ENCODE data around the gene RFT1.
A peak's percentile ranks its signal among the peaks of the same experiment; 100 is the strongest.

RFT1 gene

GRCh38 chr3:53150247-53151085, 20.2 kb upstream of the RFT1 start:
- no peaks in the 10 kb centered on the region for H3K36me3 ChIP-seq (ENCODE audit: control insufficient read depth in 5 of 5, insufficient read depth in 5 of 5, low read length in 5 of 5)
- H3K4me3 ChIP-seq (ENCODE audit: low read depth in 1 of 5, low read length in 5 of 5) = no peak overlapping the region
- H3K9ac ChIP-seq (ENCODE audit: low read length in 5 of 5) = no peak overlapping the region
- H3K27ac ChIP-seq (ENCODE audit: low read depth, low read length) = peak overlapping the region; percentile 55
- peaks cover 5 to 81% (median 67%) of the 10 kb centered on the region in 5 donors for H3K4me1 ChIP-seq (ENCODE audit: control insufficient read depth in 5 of 5, insufficient read depth in 5 of 5, low read length in 5 of 5)
- H3K27me3 ChIP-seq (ENCODE audit: control insufficient read depth in 5 of 5, insufficient read depth in 4 of 5, low read length in 5 of 5) = no peaks in the 10 kb centered on the region
- no peaks in the 10 kb centered on the region for H3K9me3 ChIP-seq (ENCODE audit: control insufficient read depth in 5 of 5, low read length in 5 of 5)

GRCh38 chr3:53149699-53150098, 19.5 kb upstream of the RFT1 start:
- peaks cover 5 to 73% (median 60%) of the 10 kb centered on the region in 5 donors for H3K4me1 ChIP-seq (ENCODE audit: control insufficient read depth in 5 of 5, insufficient read depth in 5 of 5, low read length in 5 of 5)
- H3K4me3 ChIP-seq (ENCODE audit: low read depth in 1 of 5, low read length in 5 of 5) = no peak overlapping the region
- H3K9me3 ChIP-seq (ENCODE audit: control insufficient read depth in 5 of 5, low read length in 5 of 5) = no peaks in the 10 kb centered on the region
- H3K27me3 ChIP-seq (ENCODE audit: control insufficient read depth in 5 of 5, insufficient read depth in 4 of 5, low read length in 5 of 5) = no peaks in the 10 kb centered on the region
- H3K9ac ChIP-seq (ENCODE audit: low read length in 5 of 5) = no peak overlapping the region
- peak overlapping the region; percentile 55 for H3K27ac ChIP-seq (ENCODE audit: low read depth, low read length)
- no peaks in the 10 kb centered on the region for H3K36me3 ChIP-seq (ENCODE audit: control insufficient read depth in 5 of 5, insufficient read depth in 5 of 5, low read length in 5 of 5)

- Histone ChIP-seq H3K4me3 (ENCODE audit: low read depth in 1 of 5, low read length in 5 of 5) (no peak overlapping the region), H3K9ac (ENCODE audit: low read length in 5 of 5) (no peak overlapping the region), H3K9me3 (ENCODE audit: control insufficient read depth in 5 of 5, low read length in 5 of 5) (no peaks in the 10 kb centered on the region), H3K4me1 (ENCODE audit: control insufficient read depth in 5 of 5, insufficient read depth in 5 of 5, low read length in 5 of 5) (peaks cover 5 to 68% (median 54%) of the 10 kb centered on the region in 5 donors), H3K27ac (ENCODE audit: low read depth, low read length) (no peak overlapping the region), H3K36me3 (ENCODE audit: control insufficient read depth in 5 of 5, insufficient read depth in 5 of 5, low read length in 5 of 5) (no peaks in the 10 kb centered on the region), H3K27me3 (ENCODE audit: control insufficient read depth in 5 of 5, insufficient read depth in 4 of 5, low read length in 5 of 5) (no peaks in the 10 kb centered on the region)
These were observed 18.9 kb upstream of the RFT1 start for GRCh38 chr3:53149006-53149690.

- Histone ChIP-seq H3K27me3 (ENCODE audit: control insufficient read depth in 5 of 5, insufficient read depth in 4 of 5, low read length in 5 of 5) (no peaks in the 10 kb centered on the region), H3K27ac (ENCODE audit: low read depth, low read length) (no peak overlapping the region), H3K4me3 (ENCODE audit: low read depth in 1 of 5, low read length in 5 of 5) (no peak overlapping the region), H3K36me3 (ENCODE audit: control insufficient read depth in 5 of 5, insufficient read depth in 5 of 5, low read length in 5 of 5) (no peaks in the 10 kb centered on the region), H3K4me1 (ENCODE audit: control insufficient read depth in 5 of 5, insufficient read depth in 5 of 5, low read length in 5 of 5) (peaks cover 2 to 56% (median 42%) of the 10 kb centered on the region in 5 donors), H3K9me3 (ENCODE audit: control insufficient read depth in 5 of 5, low read length in 5 of 5) (no peaks in the 10 kb centered on the region), H3K9ac (ENCODE audit: low read length in 5 of 5) (no peak overlapping the region)
These were observed 17.7 kb upstream of the RFT1 start for GRCh38 chr3:53147903-53148400.

- no peaks in the 10 kb centered on the region for H3K9me3 ChIP-seq (ENCODE audit: control insufficient read depth in 5 of 5, low read length in 5 of 5)
- peaks cover 2 to 53% (median 39%) of the 10 kb centered on the region in 5 donors for H3K4me1 ChIP-seq (ENCODE audit: control insufficient read depth in 5 of 5, insufficient read depth in 5 of 5, low read length in 5 of 5)
- no peak overlapping the region for H3K27ac ChIP-seq (ENCODE audit: low read depth, low read length)
- H3K36me3 ChIP-seq (ENCODE audit: control insufficient read depth in 5 of 5, insufficient read depth in 5 of 5, low read length in 5 of 5) = no peaks in the 10 kb centered on the region
- peak overlapping the region in 3 of 5 donors; percentile 21 to 28 (median 25) for H3K9ac ChIP-seq (ENCODE audit: low read length in 5 of 5)
- H3K27me3 ChIP-seq (ENCODE audit: control insufficient read depth in 5 of 5, insufficient read depth in 4 of 5, low read length in 5 of 5) = no peaks in the 10 kb centered on the region
- no peak overlapping the region for H3K4me3 ChIP-seq (ENCODE audit: low read depth in 1 of 5, low read length in 5 of 5)
These were observed 17.1 kb upstream of the RFT1 start for GRCh38 chr3:53147151-53147902.

GRCh38 chr3:53146319-53146891, 16.2 kb upstream of the RFT1 start:
- Histone ChIP-seq H3K4me1 (ENCODE audit: control insufficient read depth in 5 of 5, insufficient read depth in 5 of 5, low read length in 5 of 5) (peaks cover 2 to 53% (median 32%) of the 10 kb centered on the region in 5 donors), H3K27ac (ENCODE audit: low read depth, low read length) (no peak overlapping the region), H3K4me3 (ENCODE audit: low read depth in 1 of 5, low read length in 5 of 5) (no peak overlapping the region), H3K27me3 (ENCODE audit: control insufficient read depth in 5 of 5, insufficient read depth in 4 of 5, low read length in 5 of 5) (no peaks in the 10 kb centered on the region), H3K9ac (ENCODE audit: low read length in 5 of 5) (peak overlapping the region in 2 of 5 donors; percentile 21 to 25), H3K36me3 (ENCODE audit: control insufficient read depth in 5 of 5, insufficient read depth in 5 of 5, low read length in 5 of 5) (no peaks in the 10 kb centered on the region), H3K9me3 (ENCODE audit: control insufficient read depth in 5 of 5, low read length in 5 of 5) (no peaks in the 10 kb centered on the region)

GRCh38 chr3:53145713-53146080, 15.5 kb upstream of the RFT1 start:
- Histone ChIP-seq H3K4me1 (ENCODE audit: control insufficient read depth in 5 of 5, insufficient read depth in 5 of 5, low read length in 5 of 5) (peaks cover 4 to 52% (median 35%) of the 10 kb centered on the region in 5 donors), H3K27me3 (ENCODE audit: control insufficient read depth in 5 of 5, insufficient read depth in 4 of 5, low read length in 5 of 5) (no peaks in the 10 kb centered on the region)

GRCh38 chr3:53144862-53145712, 14.9 kb upstream of the RFT1 start:
- Histone ChIP-seq H3K9ac (ENCODE audit: low read length in 5 of 5) (peak overlapping the region in 1 of 5 donors; percentile 38), H3K9me3 (ENCODE audit: control insufficient read depth in 5 of 5, low read length in 5 of 5) (no peaks in the 10 kb centered on the region), H3K4me1 (ENCODE audit: control insufficient read depth in 5 of 5, insufficient read depth in 5 of 5, low read length in 5 of 5) (peaks cover 4 to 46% (median 29%) of the 10 kb centered on the region in 5 donors), H3K36me3 (ENCODE audit: control insufficient read depth in 5 of 5, insufficient read depth in 5 of 5, low read length in 5 of 5) (no peaks in the 10 kb centered on the region), H3K27ac (ENCODE audit: low read depth, low read length) (no peak overlapping the region), H3K27me3 (ENCODE audit: control insufficient read depth in 5 of 5, insufficient read depth in 4 of 5, low read length in 5 of 5) (no peaks in the 10 kb centered on the region), H3K4me3 (ENCODE audit: low read depth in 1 of 5, low read length in 5 of 5) (no peak overlapping the region)

More at GRCh38 chr3:53145713-53146080, 15.5 kb upstream of the RFT1 start:
- Histone ChIP-seq H3K36me3 (ENCODE audit: control insufficient read depth in 5 of 5, insufficient read depth in 5 of 5, low read length in 5 of 5) (no peaks in the 10 kb centered on the region), H3K9me3 (ENCODE audit: control insufficient read depth in 5 of 5, low read length in 5 of 5) (no peaks in the 10 kb centered on the region), H3K9ac (ENCODE audit: low read length in 5 of 5) (no peak overlapping the region), H3K27ac (ENCODE audit: low read depth, low read length) (no peak overlapping the region), H3K4me3 (ENCODE audit: low read depth in 1 of 5, low read length in 5 of 5) (no peak overlapping the region)

- H3K27me3 ChIP-seq (ENCODE audit: control insufficient read depth in 5 of 5, insufficient read depth in 4 of 5, low read length in 5 of 5) = no peaks in the 10 kb centered on the region
- H3K9ac ChIP-seq (ENCODE audit: low read length in 5 of 5) = no peak overlapping the region
- no peak overlapping the region for H3K27ac ChIP-seq (ENCODE audit: low read depth, low read length)
- no peaks in the 10 kb centered on the region for H3K36me3 ChIP-seq (ENCODE audit: control insufficient read depth in 5 of 5, insufficient read depth in 5 of 5, low read length in 5 of 5)
- H3K4me1 ChIP-seq (ENCODE audit: control insufficient read depth in 5 of 5, insufficient read depth in 5 of 5, low read length in 5 of 5) = peaks cover 2 to 40% (median 24%) of the 10 kb centered on the region in 5 donors
- H3K4me3 ChIP-seq (ENCODE audit: low read depth in 1 of 5, low read length in 5 of 5) = no peak overlapping the region
- H3K9me3 ChIP-seq (ENCODE audit: control insufficient read depth in 5 of 5, low read length in 5 of 5) = no peaks in the 10 kb centered on the region
These were observed 14.2 kb upstream of the RFT1 start for GRCh38 chr3:53144446-53144845.
